Measurements from ENCODE around the gene GASK1A.

DNA sequence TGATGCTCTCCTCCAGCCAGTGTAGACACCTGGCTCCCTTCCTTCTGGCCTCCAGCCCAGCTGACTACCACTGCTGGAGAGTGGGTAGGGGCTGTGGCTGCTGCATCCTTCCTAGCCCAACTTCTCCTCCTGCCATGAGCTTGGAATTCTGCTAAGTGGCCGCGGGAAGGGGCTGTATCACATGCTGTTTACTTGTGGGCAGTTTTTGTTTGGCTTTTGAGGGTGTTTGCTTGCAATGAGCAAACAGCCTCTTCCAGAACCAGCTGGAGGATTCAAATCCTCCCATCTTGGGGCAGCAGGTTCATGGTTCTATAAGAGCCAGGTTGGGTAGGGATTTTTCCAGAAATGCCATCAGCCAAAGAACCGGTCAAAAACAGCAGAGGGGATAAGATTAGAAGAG is 9.0 kb downstream of the GASK1A start:
- no peak for TF ChIP-seq EZH2 (IDR thresholded peaks at IDR 0.05; ENCODE audit: borderline replicate concordance, low read length)
- TF ChIP-seq, protein P1, sequence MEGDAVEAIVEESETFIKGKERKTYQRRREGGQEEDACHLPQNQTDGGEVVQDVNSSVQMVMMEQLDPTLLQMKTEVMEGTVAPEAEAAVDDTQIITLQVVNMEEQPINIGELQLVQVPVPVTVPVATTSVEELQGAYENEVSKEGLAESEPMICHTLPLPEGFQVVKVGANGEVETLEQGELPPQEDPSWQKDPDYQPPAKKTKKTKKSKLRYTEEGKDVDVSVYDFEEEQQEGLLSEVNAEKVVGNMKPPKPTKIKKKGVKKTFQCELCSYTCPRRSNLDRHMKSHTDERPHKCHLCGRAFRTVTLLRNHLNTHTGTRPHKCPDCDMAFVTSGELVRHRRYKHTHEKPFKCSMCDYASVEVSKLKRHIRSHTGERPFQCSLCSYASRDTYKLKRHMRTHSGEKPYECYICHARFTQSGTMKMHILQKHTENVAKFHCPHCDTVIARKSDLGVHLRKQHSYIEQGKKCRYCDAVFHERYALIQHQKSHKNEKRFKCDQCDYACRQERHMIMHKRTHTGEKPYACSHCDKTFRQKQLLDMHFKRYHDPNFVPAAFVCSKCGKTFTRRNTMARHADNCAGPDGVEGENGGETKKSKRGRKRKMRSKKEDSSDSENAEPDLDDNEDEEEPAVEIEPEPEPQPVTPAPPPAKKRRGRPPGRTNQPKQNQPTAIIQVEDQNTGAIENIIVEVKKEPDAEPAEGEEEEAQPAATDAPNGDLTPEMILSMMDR (conservative IDR thresholded peaks at IDR 0.05 in 1 of 2, IDR thresholded peaks at IDR 0.05 in 1 of 2; ENCODE audit: extremely low read depth in 1 of 2, insufficient read depth in 1 of 2, low read depth in 1 of 2, low read length in 2 of 2) = no peak

Data from mammary epithelial cell (primary cell).